Osteocyte (in vitro differentiated cells): ENCODE results near the gene KRTAP4-9. TPM values are rescaled to one million over a fixed set of nuclear protein-coding genes. Genes with fewer than 3 reads are reported as not detected.
"Not testable (repeated sequence)": the region's sequence is repeated elsewhere in the genome, so short reads cannot be mapped to it uniquely, and the experiment has no call there.

Source experiments
- DNase-seq: peaks from one replicate; pipeline ENCODE4 v3.0.0; 2021; ENCODE audit warnings: mixed read lengths; ENCODE audit not compliant: unreplicated experiment; ENCODE audit errors: extremely low spot score
- H3K27ac Mint-ChIP-seq: one replicate; pipeline ENCODE4 v1.8.0; 2021; ENCODE audit warnings: mild to moderate bottlenecking, mixed read lengths; ENCODE audit not compliant: unreplicated experiment
- H3K27me3 Mint-ChIP-seq: one replicate; pipeline ENCODE4 v1.8.0; 2021; ENCODE audit warnings: mixed read lengths; ENCODE audit not compliant: unreplicated experiment
- H3K36me3 Mint-ChIP-seq: one replicate; pipeline ENCODE4 v1.8.0; 2021; ENCODE audit warnings: mixed read lengths; ENCODE audit not compliant: unreplicated experiment
- H3K4me1 Mint-ChIP-seq: one replicate; pipeline ENCODE4 v1.8.0; 2021; ENCODE audit warnings: mixed read lengths; ENCODE audit not compliant: unreplicated experiment
- H3K4me3 Mint-ChIP-seq: one replicate; pipeline ENCODE4 v1.8.0; 2021; ENCODE audit warnings: mild to moderate bottlenecking, moderate library complexity, mixed read lengths; ENCODE audit not compliant: unreplicated experiment
- H3K9me3 Mint-ChIP-seq: one replicate; pipeline ENCODE4 v1.8.0; 2021; ENCODE audit warnings: mixed read lengths; ENCODE audit not compliant: unreplicated experiment
- total RNA-seq: library from RNA; stranded (reverse); gene quantifications from 2 replicates; pipeline ENCODE4 v1.2.1, GENCODE V29; 2021
- TF ChIP-seq, protein P1 (sequence below): fragments of 200-600 bp; sonication (generic); IDR thresholded peaks from 2 replicates; pipeline ENCODE4 v1.5.0; 2021; ENCODE audit warnings: antibody characterized with exemption, mild to moderate bottlenecking, moderate library complexity

The KRTAP4-9 gene
- total RNA-seq, 1 donor from 2014 or later: not detected

GRCh38 chr17:41103896-41104295 is 1.3 kb upstream of the KRTAP4-9 start:
- no peak for DNase-seq

DNA sequence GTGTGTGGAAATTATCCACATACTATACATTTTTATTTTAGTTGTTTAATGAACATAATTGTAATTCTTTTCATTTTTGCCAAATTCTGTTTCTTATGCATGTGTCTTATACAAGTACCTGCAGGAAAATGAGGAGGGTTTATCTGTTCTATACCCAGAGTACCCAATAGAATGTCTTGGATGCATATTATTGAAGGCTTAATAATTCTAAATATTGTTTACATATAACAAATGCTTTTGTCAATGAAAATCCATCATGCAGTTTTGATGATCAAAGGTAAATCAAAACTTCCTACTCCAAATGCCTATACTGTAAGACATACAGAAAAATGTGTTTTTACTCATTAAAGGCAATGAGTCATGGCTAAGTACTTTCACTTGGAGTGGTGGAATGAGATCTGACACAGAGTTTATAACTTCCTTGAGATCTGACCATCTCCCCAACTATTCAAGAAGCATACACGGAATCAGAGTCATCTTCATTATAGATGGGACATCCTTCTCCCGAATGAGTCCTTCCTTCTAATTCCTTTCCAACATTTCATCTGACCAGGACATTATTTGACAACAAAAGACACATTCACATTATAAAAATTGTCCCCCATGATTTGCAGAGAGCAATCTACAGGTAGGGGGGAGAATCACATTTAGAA is 677 bp upstream of the KRTAP4-9 start:
- not testable (repeated sequence) for DNase-seq, H3K36me3 Mint-ChIP-seq, H3K4me3 Mint-ChIP-seq, H3K27me3 Mint-ChIP-seq, H3K9me3 Mint-ChIP-seq
- Mint-ChIP-seq H3K27ac (peak overlapping the region; percentile 27), H3K4me1 (peaks cover 38% of the 10 kb centered on the region)

More at GRCh38 chr17:41103896-41104295, 1.3 kb upstream of the KRTAP4-9 start:
- Mint-ChIP-seq H3K36me3 (no peaks in the 10 kb centered on the region), H3K4me3 (no peak overlapping the region), H3K27me3 (no peaks in the 10 kb centered on the region), H3K9me3 (no peaks in the 10 kb centered on the region), H3K27ac (no peak overlapping the region), H3K4me1 (peaks cover 40% of the 10 kb centered on the region)
- TF ChIP-seq, protein P1, sequence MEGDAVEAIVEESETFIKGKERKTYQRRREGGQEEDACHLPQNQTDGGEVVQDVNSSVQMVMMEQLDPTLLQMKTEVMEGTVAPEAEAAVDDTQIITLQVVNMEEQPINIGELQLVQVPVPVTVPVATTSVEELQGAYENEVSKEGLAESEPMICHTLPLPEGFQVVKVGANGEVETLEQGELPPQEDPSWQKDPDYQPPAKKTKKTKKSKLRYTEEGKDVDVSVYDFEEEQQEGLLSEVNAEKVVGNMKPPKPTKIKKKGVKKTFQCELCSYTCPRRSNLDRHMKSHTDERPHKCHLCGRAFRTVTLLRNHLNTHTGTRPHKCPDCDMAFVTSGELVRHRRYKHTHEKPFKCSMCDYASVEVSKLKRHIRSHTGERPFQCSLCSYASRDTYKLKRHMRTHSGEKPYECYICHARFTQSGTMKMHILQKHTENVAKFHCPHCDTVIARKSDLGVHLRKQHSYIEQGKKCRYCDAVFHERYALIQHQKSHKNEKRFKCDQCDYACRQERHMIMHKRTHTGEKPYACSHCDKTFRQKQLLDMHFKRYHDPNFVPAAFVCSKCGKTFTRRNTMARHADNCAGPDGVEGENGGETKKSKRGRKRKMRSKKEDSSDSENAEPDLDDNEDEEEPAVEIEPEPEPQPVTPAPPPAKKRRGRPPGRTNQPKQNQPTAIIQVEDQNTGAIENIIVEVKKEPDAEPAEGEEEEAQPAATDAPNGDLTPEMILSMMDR: no peak

GRCh38 chr17:41107941-41108450 is 2.8 kb downstream of the KRTAP4-9 start:
- DNase-seq: no peak

DNA sequence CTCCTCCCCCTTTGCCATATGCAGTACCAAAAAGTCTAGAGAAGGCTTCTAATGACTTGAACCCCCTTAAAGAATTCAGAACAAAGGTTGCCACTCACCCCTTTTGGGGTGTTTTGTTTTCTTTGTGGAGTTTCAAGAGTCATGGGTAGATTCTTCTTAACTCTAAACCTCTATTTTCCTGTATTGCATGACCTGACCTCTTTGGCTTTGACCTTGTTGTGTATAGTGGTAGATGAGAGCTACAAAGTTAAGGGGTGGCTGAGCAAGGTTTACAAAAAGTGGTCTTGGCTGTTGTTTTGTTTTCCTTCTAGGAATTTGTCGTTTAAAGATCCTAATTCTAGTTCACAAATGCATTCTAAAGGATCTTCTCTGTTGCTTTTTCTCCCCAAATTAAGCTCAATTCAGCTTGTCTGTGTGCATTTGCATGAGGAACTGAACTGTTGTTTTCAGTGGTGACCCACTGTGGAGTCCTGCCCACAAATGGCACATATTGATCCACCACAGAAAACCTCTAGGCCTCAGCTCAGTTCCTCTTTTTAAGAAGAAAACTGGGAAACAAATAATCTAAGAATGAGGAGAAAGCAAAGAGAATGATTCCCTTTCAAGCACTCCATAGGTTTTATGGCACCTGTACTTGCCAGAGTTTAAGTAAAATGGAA is 3.7 kb downstream of the KRTAP4-9 start:
- H3K4me3 Mint-ChIP-seq, DNase-seq, H3K36me3 Mint-ChIP-seq, H3K27me3 Mint-ChIP-seq, H3K27ac Mint-ChIP-seq: not testable (repeated sequence)
- Mint-ChIP-seq H3K4me1 (peaks cover 20% of the 10 kb centered on the region), H3K9me3 (peaks cover 11% of the 10 kb centered on the region)

More at GRCh38 chr17:41107941-41108450, 2.8 kb downstream of the KRTAP4-9 start:
- no peaks in the 10 kb centered on the region for H3K27me3 Mint-ChIP-seq
- TF ChIP-seq, protein P1: no peak
- no peak overlapping the region for H3K27ac Mint-ChIP-seq
- peaks cover 8% of the 10 kb centered on the region for H3K9me3 Mint-ChIP-seq
- H3K4me3 Mint-ChIP-seq: no peak overlapping the region
- H3K4me1 Mint-ChIP-seq: peaks cover 29% of the 10 kb centered on the region
- H3K36me3 Mint-ChIP-seq: peaks cover 6% of the 10 kb centered on the region

DNA sequence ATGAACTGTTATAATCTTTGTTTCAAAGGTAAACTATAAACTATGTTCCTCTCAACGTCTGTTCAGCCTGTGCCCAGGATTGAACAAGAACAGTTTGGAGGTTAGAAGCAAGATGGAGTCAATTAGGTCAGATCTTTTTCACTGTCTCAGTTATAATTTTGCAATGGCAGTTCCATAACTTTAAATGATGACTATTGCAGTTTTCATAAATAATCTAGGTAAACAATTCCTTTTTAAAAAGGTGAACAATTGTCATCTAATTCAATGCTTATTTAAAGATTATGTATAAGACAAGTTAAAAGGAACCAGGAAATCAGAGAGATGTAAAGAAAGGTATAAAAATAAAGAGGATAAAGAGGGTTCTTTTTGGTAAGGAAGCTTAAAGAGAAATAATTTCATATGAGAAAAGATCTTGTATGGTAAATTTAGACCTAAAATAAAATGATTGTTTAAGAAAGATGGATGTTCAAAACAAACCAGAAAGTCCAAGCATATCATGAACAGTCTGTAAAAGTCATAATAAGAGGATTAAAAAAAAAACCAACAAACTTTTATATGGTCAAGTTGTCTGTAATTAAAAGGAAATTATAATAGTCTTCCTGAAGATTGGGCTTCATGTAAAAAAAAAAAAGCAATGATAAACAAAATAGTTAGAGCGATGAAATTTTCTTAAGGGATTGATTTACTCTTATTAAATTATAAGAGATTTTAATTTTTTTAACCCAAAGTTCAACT is 6.1 kb downstream of the KRTAP4-9 start:
- no peaks in the 10 kb centered on the region for H3K27me3 Mint-ChIP-seq
- no peak for DNase-seq
- no peak overlapping the region for H3K4me3 Mint-ChIP-seq
- TF ChIP-seq, protein P1: no peak
- H3K9me3 Mint-ChIP-seq: peaks cover 11% of the 10 kb centered on the region
- H3K36me3 Mint-ChIP-seq: peaks cover 6% of the 10 kb centered on the region
- H3K4me1 Mint-ChIP-seq: peaks cover 3% of the 10 kb centered on the region
- H3K27ac Mint-ChIP-seq: no peak overlapping the region
